Psoas muscle (tissue), 8 donors: ENCODE measurements around the gene USP4. TPM values are rescaled to one million over a fixed set of nuclear protein-coding genes. Genes with fewer than 3 reads are reported as not detected.
"Not testable (repeated sequence)": the region's sequence is repeated elsewhere in the genome, so short reads cannot be mapped to it uniquely, and the experiment has no call there.

ENCODE experiments used
- ATAC-seq, 4 donors: fragments of 200-7000 bp; cut with Tn5 transposase; one replicate each; pipeline ENCODE4 v1.9.1; 2020; ENCODE audit warnings: moderate library complexity in 3 of 4, mild to moderate bottlenecking in 2 of 4
- DNase-seq, 2 donors: peaks; one replicate each; pipeline ENCODE4 v3.0.0-alpha.2; 2020
- H3K27ac ChIP-seq: fragments of 200-600 bp; one replicate; pipeline ENCODE4 v1.8.0; 2022
- H3K27me3 ChIP-seq, 3 donors: fragments of 200-600 bp in 1 of 3; one replicate each; pipeline versions ENCODE4 v1.6.1 to v1.8.0; 2013 to 2022; ENCODE audit warnings: low read length in 2 of 3, mild to moderate bottlenecking in 2 of 3, moderate library complexity in 1 of 3; ENCODE audit not compliant: insufficient read depth in 3 of 3
- H3K36me3 ChIP-seq, 2 donors: fragments of 200-600 bp in 1 of 2; one replicate each; pipeline versions ENCODE4 v1.6.1 to v1.8.0; 2013 to 2022; ENCODE audit warnings: low read depth in 1 of 2, mild to moderate bottlenecking in 1 of 2, moderate library complexity in 1 of 2; ENCODE audit not compliant: insufficient read depth in 1 of 2
- H3K4me1 ChIP-seq: fragments of 200-600 bp; one replicate; pipeline ENCODE4 v1.8.0; 2022
- H3K4me3 ChIP-seq: fragments of 200-600 bp; one replicate; pipeline ENCODE4 v1.8.0; 2022; ENCODE audit warnings: mild to moderate bottlenecking
- H3K9me3 ChIP-seq: fragments of 200-600 bp; one replicate; pipeline ENCODE4 v1.8.0; 2022
- WGBS, 3 donors: extraction: QIAGEN DNeasy Blood & Tissue Kit; methylation state at CpG; one replicate each; pipeline versions ENCODE4 v1.1.6 to v1.1.7; 2013; 5-methylcytosine and 5-hydroxymethylcytosine counted together
- intact Hi-C, 2 donors: fragments of 100-400 bp; cut with DNase I; formaldehyde crosslinking; loops; one replicate each; pipeline versions ENCODE4 v1.11.0 to v1.14.2; 2022
- polyA plus RNA-seq, 3 donors: library from polyadenylated mRNA; stranded (reverse); fragments of 200-250 nt; gene quantifications; one replicate each; pipeline ENCODE4 v1.2.3, GENCODE V29; 2013
- total RNA-seq, 4 donors: library from RNA; stranded (reverse); fragmentation: NEBNext Ultra II Directional in 2 of 4; extraction: Animal tissue kit (Norgen Biotek cat#: 25700) in 2 of 4; gene quantifications; one replicate each; pipeline versions ENCODE4 v1.2.1 to v1.2.4, GENCODE V29; 2021 to 2023
- TF ChIP-seq, protein P1 (sequence below): fragments of 200-600 bp; IDR thresholded peaks from one replicate; pipeline ENCODE4 v1.8.0; 2022; ENCODE audit warnings: antibody characterized with exemption
- donor health status: healthy with polysubstance abuse.
- donor health status: DM: no; HTN: no; CAD: no; lungs with moderate emphysema.
- donor health status: Bipolar disorder and iron deficiency.
- donor health status: healthy.
- donor health status: DM: yes; HTN: yes; CAD: no.
- donor health status: DM: no; HTN: no; CAD: no.
- donor health status: DM: no; HTN: no; CAD: no.
- donor health status: DM: yes; HTN: yes; CAD: no.

The USP4 gene
- total and polyA plus RNA-seq, 7 donors = 16.3 to 35.2 (median 26.7) TPM

DNA sequence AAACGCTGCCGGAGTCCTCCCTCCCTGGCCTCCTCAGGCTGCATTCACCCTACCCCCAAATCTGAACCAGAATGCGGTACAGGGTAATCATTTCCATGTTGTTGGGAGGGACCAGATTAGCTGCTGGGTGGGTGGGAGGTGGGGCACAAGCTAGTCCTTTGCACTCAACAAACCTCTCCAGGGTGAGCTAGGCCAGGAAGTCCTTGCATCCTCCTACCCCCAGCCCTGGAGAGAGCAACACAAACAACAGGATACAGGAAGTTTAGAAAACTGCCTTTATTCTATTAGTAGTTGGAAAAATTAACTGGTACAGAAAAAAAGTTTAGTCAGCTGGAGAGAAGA is 19.0 kb upstream of the USP4 start:
- intact Hi-C loops = loop anchor here in 1 of 2 donors (2.0 kb wide), 2 partner anchors 16 to 52 kb away; partner anchors contain the start of gene RHOA
- ATAC-seq (peak in 1 of 4 donors; percentile 1), DNase-seq (no peak)
- 27 to 35% (median 34%) methylated on average over 3 of the region's 3 CpGs for WGBS, 3 donors
- Histone ChIP-seq H3K36me3 (peaks cover 12 to 65% of the 10 kb centered on the region in 2 donors), H3K27me3 (no peaks in the 10 kb centered on the region), H3K4me3 (peak overlapping the region; percentile 76), H3K4me1 (peaks cover 14% of the 10 kb centered on the region), H3K9me3 (no peaks in the 10 kb centered on the region), H3K27ac (peak overlapping the region; percentile 90)
- TF ChIP-seq, protein P1, sequence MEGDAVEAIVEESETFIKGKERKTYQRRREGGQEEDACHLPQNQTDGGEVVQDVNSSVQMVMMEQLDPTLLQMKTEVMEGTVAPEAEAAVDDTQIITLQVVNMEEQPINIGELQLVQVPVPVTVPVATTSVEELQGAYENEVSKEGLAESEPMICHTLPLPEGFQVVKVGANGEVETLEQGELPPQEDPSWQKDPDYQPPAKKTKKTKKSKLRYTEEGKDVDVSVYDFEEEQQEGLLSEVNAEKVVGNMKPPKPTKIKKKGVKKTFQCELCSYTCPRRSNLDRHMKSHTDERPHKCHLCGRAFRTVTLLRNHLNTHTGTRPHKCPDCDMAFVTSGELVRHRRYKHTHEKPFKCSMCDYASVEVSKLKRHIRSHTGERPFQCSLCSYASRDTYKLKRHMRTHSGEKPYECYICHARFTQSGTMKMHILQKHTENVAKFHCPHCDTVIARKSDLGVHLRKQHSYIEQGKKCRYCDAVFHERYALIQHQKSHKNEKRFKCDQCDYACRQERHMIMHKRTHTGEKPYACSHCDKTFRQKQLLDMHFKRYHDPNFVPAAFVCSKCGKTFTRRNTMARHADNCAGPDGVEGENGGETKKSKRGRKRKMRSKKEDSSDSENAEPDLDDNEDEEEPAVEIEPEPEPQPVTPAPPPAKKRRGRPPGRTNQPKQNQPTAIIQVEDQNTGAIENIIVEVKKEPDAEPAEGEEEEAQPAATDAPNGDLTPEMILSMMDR = no peak

DNA sequence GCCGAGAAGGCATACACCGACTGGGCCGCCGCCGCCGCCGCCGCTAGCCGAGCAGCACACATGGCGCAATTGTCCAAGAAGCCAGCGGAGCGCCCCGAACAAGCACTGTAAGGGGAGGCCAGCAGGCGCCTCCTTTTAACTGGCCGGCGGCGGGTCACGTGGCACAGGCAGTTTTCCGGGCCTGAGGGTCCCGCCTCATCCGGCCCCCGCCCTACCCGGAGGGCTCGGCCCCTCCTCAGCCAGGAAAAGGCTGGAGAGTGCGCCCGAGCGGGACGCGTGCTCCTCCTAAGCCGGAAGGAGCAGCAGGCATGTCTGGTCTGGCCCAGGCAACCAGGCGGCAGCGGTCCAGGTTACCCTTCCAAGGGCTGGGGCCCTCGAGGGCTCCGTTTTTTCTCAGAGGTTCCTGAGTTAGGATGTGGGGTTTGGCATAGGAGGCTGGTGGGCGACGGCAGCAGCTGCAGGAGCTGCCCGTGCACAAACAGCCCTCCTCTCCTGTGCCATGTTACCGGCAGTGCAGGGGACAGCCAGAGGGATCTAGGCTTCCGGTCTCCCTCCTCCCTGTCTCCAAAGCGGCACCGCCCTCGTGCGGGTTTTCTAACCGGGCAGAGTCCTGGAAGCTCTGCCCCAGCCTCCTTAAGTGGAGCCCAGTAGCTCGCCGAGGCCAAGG is 18.5 kb upstream of the USP4 start, which contains the start of gene GPX1:
Gene GPX1, minus strand, starts transcription at position 137 of the 667 bp plus-strand sequence. Its CDS starts 75 bp downstream, at position 62.
- peak; percentile 96 to 97 for DNase-seq
- no peaks in the 10 kb centered on the region for H3K9me3 ChIP-seq
- peak within 1 kb of the TSS; percentile 90 for H3K27ac ChIP-seq
- TF ChIP-seq, protein P1 = no peak
- intact Hi-C loops = loop anchor here in 1 of 2 donors (2.0 kb wide), 2 partner anchors 16 to 52 kb away; partner anchors contain the start of gene RHOA
- H3K4me3 ChIP-seq = peak within 1 kb of the TSS; percentile 76
- H3K4me1 ChIP-seq = peaks cover 14% of the 10 kb centered on the region
- H3K27me3 ChIP-seq = no peaks in the 10 kb centered on the region
- peaks cover 12 to 60% of the 10 kb centered on the region in 2 donors for H3K36me3 ChIP-seq
- WGBS, 3 donors = 2 to 5% (median 3%) methylated on average over 33 to 45 of the region's 46 CpGs
- ATAC-seq = peak; percentile 88 to 91 (median 89)

DNA sequence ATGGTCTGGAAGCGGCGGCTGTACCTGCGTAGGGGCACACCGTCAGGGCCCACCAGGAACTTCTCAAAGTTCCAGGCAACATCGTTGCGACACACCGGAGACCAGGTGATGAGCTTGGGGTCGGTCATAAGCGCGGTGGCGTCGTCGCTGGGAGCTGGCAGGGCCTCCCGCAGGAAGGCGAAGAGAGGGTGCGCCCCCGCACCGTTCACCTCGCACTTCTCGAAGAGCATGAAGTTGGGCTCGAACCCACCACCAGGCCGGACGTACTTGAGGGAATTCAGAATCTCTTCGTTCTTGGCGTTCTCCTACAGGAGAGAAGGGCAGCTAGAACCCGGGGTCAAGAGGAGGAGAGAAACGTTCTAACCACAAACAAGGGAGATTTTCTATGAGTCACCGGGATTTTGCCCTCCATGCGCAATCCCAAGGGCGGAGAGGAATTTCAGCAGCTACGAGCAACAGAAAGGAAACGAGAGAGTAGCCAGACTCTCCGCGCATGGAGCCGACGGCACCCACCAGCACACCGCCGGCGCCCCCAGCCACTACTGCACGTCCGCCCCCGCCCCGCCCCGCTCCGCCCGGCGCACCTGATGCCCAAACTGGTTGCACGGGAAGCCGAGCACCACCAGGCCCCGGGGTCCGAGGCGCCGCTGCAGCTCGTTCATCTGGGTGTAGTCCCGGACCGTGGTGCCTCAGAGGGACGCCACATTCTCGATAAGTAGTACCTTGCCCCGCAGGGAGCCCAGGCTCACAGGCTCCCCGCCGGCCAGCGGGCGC is 17.8 kb upstream of the USP4 start:
- Histone ChIP-seq H3K36me3 (peaks cover 12 to 54% of the 10 kb centered on the region in 2 donors), H3K27ac (peak overlapping the region; percentile 90), H3K4me1 (peaks cover 14% of the 10 kb centered on the region), H3K4me3 (peak overlapping the region; percentile 76)
- not testable (repeated sequence) for H3K9me3 ChIP-seq, H3K27me3 ChIP-seq
- 4 to 6% (median 5%) methylated on average over 59 to 63 of the region's 63 CpGs for WGBS, 3 donors
- intact Hi-C loops = loop anchor here in 1 of 2 donors (2.0 kb wide), 2 partner anchors 17 to 53 kb away; partner anchors contain the start of gene RHOA
- ATAC-seq (peak; percentile 44 to 62 (median 51)), DNase-seq (peak; percentile 62 to 73)

DNA sequence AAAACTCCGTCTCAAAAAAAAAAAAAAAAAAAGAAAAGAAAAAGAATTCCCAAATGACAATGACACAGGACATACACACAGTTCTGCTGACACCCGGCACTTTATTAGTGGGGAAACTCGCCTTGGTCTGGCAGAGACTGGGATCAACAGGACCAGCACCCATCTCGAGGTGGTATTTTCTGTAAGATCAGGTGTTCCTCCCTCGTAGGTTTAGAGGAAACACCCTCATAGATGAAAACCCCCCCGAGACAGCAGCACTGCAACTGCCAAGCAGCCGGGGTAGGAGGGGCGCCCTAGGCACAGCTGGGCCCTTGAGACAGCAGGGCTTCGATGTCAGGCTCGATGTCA is 17.2 kb upstream of the USP4 start:
- H3K27me3 ChIP-seq, intact Hi-C loops, DNase-seq, ATAC-seq, H3K9me3 ChIP-seq: not testable (repeated sequence)
- peak overlapping the region; percentile 90 for H3K27ac ChIP-seq
- peak overlapping the region; percentile 76 for H3K4me3 ChIP-seq
- WGBS, 3 donors = 29 to 41% (median 32%) methylated on average over 6 to 10 of the region's 10 CpGs
- H3K36me3 ChIP-seq = peaks cover 12 to 49% of the 10 kb centered on the region in 2 donors
- H3K4me1 ChIP-seq = peaks cover 14% of the 10 kb centered on the region

DNA sequence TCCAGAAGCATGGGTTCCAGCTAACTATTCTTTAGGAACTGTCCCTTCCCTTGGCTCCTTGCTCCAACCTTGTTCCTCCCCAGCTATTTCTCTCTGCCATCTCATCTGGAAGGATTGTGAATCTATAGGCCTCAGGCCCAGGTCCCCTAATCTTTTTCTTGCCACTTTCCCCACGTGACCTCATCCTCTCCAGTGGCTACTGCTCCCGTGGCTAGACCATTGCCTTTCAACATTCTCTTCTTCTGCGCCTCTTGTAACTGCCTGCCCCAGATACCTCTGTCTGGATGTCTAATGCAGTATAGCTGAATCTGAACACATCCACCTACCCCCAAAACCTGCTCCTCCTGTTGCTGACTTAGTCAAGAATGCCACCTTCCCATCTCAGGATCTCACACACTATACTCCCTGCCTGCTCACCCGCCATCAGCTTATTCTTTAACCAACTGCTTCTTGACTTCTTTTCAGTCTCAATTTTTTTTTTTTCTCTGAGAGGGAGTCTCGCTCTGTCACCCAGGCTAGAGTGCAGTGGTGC is 13.1 kb upstream of the USP4 start:
- Histone ChIP-seq H3K27me3 (no peaks in the 10 kb centered on the region), H3K36me3 (peaks cover 4 to 16% of the 10 kb centered on the region in 2 donors), H3K27ac (no peak overlapping the region), H3K9me3 (no peaks in the 10 kb centered on the region), H3K4me3 (no peak overlapping the region), H3K4me1 (peaks cover 7% of the 10 kb centered on the region)
- no peak for ATAC-seq
- TF ChIP-seq, protein P1 = no peak
- DNase-seq = no peak
- intact Hi-C loops = no loop called here
- 87 to 96% (median 89%) methylated on average over 5 of the region's 5 CpGs for WGBS, 3 donors
